ENCODE data around the gene ZFP92.

ZFP92 gene, protein sequence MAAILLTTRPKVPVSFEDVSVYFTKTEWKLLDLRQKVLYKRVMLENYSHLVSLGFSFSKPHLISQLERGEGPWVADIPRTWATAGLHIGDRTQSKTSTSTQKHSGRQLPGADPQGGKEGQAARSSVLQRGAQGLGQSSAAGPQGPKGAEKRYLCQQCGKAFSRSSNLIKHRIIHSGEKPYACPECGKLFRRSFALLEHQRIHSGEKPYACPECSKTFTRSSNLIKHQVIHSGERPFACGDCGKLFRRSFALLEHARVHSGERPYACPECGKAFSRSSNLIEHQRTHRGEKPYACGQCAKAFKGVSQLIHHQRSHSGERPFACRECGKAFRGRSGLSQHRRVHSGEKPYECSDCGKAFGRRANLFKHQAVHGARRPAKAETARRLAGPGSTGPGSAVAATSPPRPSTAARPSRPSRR

DNA sequence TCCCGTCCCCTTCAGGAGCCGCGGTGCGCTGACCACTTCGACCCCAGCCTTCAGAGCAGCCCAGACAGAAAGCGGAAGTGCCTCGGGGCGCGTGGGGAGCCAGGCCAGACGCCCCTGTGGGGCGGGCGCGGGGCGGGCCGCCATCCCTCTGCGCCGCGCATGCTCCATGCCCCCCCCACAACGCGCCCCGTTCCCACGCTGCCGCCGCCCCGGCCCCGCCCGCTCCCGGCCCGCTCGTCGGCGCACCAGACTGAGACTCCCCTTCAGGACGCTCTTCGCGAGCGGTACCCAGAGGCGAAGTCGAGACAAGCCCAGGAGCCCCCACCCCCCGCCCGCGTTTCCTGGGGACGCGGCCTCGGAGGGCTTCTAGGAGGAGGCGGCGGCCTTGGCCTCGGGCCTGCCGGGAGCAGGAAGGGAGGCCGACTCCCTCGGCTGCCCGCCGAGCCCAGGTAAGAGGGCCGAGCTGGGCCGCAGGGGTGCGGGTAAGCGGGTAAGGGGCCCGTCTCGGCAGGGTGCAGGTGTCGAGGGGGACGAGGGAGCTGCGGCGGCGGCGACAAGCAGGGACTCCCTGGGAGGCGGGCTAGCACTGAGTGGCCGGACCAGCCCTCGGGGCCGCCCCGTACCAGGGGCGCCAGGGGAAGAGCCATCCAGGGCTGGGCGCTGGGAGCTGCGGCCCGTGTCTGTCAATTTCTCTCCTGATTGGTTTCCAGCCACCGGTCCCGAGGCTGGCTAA lies at the start of gene ZFP92:
Gene ZFP92, plus strand, starts transcription at position 218 of the 733 bp plus-strand sequence. CDS start 6,851 bp downstream, outside the sequence.
- no peak within 1 kb of the TSS for H3K27ac ChIP-seq
- peak within 1 kb of the TSS; percentile 27 to 44 (median 29) for H3K4me3 ChIP-seq

DNA sequence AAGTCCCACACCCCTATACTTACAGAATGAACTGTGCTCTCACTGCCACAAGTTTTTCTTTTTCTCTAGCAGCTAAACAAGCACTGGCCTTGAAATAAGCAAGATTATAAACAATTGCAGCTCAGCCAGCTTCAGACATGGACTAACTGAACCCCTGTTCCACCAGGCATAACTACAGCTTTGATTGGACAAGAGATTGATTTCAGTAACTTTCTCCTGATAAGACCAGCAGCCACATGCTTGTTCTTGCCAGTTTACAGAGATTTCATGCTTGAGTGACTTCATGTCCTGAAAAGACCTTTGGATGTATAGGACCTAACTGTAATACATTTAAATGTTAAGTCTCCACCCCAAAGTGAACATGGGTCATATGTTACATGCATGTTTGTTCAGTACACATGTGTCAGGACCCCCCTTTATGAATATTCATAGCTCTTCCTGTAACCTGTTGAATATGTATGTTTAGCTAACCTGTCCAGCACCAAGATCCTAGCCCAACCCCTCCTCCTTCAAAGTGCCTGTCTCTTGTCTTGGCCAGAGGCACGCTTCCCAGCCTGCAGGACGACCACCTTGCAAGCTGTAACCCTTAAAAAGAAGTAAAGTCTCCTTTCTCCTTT lies 49.4 kb upstream of the ZFP92 start:
- Histone ChIP-seq H3K27ac (no peak overlapping the region), H3K4me3 (no peak overlapping the region)

DNA sequence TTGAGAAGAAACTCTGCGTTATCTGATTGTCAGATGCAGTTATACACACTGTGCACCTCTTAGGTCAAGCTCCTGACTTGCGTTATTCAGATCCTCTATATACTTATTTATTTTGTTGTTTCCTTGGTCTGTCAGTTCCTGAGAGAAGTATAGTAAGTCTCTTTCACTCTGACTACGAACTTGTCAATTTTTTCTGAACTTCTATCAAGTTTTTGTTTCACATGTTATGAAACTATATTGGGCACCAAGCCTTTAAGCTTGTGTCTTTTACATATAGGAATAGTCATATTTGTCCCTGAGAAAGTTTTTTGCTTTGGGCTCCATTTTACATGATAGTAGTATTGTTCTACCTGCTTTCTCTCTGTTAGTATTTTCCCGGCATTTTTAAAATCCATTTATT lies 45.6 kb upstream of the ZFP92 start:
- Histone ChIP-seq H3K4me3 (no peak overlapping the region), H3K27ac (no peak overlapping the region)

DNA sequence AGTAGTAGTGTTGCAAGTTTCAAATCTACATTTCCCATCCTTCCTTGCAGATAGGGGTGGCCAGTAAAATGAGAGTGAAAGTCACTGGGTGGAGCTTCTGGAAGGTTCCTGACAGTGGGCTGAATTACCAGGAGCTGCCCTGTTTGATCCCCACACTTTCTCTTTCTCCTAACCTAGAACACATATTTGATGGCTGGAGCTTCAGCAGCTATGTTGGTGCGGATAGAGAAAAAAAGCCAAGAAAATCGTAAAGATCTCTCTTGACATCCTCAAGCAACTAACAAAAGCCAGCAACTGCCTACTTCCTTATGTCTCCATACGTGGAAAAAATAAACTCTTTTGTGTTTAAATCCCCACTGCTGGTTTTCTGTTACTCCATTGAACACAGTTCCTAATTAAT lies 45.2 kb upstream of the ZFP92 start:
- Histone ChIP-seq H3K27ac (no peak overlapping the region), H3K4me3 (no peak overlapping the region)

DNA sequence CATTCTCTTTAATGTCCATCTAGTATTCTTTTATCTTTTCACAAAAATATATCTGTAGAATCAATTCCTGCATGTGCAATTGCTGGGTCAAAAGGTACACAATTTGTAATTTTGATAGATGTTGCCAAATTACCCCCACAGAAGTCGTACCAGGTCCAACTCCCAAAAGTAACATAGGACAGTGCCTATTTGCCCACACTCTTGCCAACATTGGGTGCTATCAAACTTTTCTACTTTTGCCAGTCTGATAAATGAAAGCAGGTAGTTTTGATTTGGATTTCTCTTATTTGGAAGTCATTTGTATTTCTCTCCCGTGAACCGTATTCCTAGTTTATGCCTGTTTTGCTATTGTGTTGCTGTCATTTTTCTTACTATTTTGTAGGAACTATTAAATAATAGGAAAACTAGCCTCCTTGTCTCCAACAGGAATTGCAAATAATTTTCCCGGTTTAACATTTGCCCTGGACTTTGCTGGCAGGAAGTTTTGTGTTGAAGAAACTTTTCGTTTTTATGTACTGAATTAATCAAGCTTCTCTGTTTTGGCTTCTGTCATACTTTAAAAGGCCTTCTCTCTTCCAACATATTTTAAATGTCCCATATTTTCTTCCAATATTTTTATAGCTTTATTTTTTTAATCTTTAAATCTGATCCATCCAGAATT lies 44.3 kb upstream of the ZFP92 start:
- Histone ChIP-seq H3K4me3 (no peak overlapping the region), H3K27ac (no peak overlapping the region)

DNA sequence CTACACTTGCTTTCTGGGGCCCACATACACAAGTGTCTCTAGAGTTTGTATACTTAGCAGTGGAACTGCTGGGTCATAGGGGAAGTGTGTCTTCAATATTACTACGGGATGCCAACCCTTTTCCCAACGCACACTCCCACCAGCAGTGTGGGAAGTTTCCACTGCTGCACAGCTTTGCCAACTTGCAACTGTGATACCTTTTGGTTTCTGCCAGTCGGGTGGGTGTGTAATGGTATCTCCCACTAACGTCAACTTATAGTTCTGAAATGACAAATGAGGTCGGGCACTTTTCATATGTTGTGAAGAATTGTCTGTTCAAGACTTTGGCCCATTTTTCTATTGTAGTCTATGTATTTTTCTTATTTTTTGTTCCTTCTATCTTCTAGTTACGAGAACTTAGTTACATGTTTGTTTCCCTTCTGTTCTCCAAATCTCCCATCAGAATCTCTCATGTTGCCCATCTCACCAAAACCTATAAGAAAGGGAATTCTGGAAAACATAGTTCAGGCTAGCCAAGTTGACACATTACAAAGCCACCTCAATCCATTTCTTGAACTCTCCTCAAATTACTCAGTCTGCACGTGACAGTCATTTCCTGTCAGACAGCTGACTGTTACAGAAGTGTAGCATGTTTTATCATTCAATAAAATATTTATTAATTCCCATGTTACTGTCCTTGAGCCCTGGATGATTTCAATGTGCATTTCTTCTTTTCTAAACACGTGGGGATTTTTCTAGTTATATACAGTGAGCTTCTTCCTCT lies 40.8 kb upstream of the ZFP92 start:
- H3K27ac ChIP-seq, result no peak overlapping the region

DNA sequence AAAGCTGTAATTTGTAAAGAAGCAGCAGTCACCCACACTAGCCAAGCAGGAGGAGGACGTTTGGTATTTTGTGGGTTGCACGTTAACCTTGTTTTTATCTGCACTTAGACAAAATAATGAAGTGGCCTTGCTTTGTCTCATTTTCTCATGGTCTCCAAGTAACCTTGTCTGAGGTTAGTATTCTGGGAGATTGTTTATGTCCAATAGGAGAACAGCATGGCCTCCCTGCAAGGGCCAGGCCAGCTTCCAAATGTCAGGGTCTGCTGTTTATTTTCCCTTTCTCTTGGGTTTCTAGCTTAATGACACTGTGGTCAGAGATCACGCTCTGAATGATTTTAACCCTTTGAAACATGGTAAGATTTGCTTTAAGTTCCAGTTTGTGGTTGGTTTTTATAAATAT lies 40.0 kb upstream of the ZFP92 start:
- H3K27ac ChIP-seq, result no peak overlapping the region

More for the DNA sequence above, 40.8 kb upstream of the ZFP92 start:
- no peak overlapping the region for H3K4me3 ChIP-seq

DNA sequence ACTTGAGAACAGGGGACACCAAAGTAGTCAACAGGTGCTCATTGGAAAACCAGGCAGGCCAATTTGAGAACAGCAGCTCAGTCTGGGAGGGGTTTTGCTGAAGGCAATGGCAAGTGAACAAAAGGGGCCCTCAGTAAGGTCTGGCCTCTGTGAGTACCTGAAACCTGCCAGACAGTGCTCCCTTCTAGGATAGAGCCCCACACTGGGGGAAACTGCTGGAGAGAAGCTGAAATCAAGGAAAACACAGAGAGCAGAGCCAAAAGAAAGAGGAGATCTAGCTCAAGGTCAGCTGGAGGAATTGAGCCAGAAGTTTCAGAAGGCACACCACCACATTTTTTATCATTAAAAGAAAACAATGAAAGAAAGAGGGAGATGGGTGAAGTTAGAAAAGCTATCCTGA lies 38.3 kb upstream of the ZFP92 start:
- no peak overlapping the region for H3K4me3 ChIP-seq
- H3K27ac ChIP-seq, result no peak overlapping the region

More for the DNA sequence above, 40.0 kb upstream of the ZFP92 start:
- no peak overlapping the region for H3K4me3 ChIP-seq

DNA sequence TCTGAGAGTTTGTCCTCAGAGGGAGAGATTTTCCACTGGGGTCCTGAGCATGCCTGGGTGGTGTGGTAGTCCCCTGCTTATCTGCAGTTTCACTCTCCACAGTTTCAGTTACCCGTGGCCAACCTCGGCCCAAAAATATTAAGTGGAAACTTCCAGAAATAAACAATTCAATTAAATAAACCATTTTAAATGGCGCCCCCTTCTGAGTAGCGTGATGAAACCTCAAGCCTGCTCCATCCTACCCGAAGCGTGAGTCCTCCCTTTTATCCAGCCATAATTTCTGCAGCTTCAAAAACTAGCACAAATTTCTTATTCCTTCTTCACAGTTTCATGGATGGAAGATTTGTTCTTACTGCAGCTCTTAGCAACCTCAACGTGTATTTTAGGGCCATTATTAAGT lies 36.8 kb upstream of the ZFP92 start:
- no peak overlapping the region for H3K27ac ChIP-seq
- no peak overlapping the region for H3K4me3 ChIP-seq

DNA sequence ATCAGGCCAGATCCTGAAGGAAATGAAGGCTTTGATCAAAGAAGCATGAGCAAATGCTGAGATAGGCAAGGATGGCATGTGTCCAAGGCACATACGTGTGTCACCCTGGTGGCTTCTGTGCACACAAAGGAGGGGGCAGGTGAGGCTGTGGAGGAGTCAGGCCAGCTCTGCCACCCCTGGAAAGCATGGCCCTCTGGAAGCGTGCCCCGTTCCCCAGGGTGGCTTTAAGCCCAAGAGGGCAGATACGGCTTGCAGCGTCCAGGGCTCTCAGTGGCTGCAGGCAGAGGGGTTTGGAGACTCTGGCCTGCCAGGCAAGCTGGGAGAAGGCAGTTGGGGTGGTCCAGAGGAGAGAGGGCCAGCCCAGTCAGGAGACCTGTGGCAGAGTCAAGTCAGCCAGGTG lies 35.7 kb upstream of the ZFP92 start:
- no peak overlapping the region for H3K27ac ChIP-seq
- H3K4me3 ChIP-seq, result no peak overlapping the region

DNA sequence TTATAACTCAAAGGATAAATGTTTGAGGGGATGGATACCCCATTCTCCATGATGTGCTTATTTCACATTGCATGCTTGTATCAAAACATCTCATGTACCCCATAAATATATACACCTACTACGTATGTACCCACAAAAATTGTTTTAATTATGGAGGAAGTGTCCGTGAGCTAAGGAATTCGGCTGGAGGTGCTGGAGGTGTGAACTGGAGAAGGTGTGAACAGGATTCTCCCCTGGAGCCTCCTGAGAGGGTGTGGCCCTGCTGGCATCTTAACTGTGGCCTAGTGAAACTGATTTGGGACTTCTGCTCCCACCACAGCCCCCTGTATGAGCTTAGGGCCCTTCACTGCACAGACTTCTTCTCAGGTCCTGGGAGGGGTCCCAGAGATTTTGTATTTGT lies 33.5 kb upstream of the ZFP92 start:
- Histone ChIP-seq H3K27ac (no peak overlapping the region), H3K4me3 (no peak overlapping the region)

DNA sequence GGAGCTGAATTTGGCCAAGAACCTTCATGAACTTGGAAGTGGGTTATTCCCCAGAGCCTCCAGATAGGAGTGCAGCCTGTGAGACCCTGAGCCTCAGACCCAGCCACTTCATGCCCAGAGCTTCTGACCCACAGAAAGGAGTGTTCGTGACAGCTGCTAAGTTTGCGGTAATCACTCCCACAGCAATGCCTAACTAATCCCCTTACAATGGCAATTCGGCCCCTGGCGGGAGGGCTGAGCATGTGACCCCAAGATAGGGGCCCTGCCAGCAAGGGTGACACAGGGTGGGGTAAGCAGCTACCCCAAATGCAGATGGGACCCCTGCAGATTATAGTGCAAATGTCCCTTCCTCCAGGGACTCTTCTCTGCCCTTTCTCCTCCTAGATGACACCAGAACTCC lies 32.7 kb upstream of the ZFP92 start:
- no peak overlapping the region for H3K27ac ChIP-seq
- no peak overlapping the region for H3K4me3 ChIP-seq

DNA sequence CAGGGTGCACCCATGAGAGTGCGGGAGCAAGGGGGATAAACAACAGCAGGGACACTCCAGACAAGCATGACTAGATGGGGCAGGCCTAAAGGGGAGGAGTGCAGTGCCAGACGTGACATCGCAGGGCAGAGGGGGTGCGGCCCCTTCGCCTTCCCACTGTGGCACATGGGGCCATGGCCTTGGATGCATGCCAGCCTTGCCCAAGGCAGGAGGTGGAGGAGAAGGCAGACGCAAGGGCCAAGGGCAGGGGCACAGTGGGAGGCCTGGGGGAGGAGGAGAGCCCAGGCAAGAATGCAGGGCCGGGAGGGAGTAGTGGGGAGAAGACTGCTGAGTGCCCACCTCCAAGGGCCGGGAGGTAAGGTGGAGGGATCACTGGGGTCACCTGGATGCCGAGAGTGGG lies 31.8 kb upstream of the ZFP92 start:
- no peak overlapping the region for H3K4me3 ChIP-seq
- no peak overlapping the region for H3K27ac ChIP-seq

DNA sequence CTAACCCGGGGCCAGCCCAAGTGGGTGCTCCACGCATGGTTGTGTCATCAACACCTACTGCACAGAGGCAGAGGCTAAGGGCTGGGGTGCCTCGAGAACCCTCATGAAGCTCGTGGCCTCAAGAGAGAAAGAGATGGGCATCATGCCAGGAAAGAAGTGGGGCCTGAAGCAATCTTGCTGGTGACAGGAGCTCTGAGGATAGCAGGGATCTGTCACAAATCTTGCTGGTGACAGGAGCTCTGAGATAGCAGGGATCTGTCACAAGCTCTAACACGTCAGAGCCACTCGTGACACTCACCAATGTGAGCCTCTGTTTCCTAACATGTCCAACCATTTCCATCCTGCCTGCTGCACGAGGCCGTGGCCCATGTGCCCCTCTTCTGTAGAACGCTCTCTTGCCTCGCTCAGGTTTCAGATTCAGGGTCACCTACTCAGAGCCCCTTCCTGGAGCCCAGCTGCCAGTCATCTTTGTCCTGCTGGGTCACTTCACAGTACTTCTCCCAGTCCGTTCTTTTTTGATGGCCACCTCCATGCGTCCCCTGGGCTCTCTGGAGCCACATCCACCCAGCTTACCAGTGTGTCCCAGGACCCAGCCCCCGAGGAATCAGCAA lies 31.2 kb upstream of the ZFP92 start:
- H3K27ac ChIP-seq, result peak overlapping the region in 1 of 21 experiments; percentile 65
- no peak overlapping the region for H3K4me3 ChIP-seq

DNA sequence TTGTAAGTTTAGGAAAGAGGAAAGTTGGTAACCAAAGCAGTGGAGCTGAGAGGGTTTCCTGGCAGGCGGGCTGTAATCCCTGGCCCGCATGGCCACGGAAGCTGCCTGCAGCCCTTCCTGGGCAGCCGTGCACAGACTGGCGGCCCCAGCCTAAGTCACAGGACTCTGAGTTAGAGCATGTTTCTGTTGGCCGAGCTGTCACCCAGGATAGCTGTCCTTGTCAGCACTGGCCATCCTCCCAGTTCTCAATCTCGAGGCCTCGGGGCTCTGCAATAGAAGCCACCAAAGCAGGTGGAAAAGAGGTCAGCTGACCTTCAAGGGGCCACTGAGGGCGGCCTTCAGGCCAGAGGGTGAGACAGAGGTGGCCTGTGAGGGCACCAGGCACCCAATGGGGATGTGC lies 30.6 kb upstream of the ZFP92 start:
- Histone ChIP-seq H3K4me3 (no peak overlapping the region), H3K27ac (peak overlapping the region in 2 of 21 experiments; percentile 32 to 65)

DNA sequence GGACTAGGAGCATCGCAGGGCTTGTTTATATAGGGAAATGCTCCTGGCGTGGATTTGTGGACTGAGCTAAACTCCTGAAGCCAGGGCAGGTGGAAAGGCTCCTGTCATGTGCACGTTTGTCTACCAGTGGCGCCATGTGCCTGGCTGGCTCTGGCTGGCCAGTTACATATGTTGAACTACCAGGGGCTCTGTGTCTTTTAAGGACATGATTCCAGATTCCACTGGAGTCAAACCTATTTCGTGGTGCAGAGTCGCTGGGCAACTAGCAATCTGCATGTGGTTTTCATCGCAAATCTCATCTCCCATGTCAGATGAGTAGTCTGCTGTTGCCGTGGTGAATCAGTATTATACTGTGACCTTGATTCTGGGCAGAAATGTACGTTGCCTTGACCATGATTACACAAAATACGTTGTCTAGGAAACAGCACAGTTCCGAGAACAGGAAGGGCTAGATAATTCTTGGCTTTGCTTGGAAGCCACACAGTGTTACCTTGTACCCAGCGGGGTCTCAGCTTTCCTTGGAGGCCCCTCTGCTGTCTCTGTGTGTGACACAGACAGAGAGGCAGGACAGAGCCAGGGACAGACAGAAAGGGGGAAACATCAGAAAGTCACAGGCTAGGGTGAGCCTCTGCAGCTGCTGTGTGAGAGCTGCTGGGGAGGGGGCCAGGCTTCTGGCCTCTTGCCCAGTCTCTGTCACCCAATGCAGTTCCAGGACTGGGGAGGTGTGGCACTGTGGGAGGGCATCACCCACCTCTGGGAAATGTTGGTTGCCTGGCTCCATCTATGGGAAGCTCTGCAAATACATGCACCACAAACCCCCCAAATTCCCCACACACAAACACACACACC lies 29.4 kb upstream of the ZFP92 start:
- Histone ChIP-seq H3K4me3 (no peak overlapping the region), H3K27ac (peak overlapping the region in 5 of 21 experiments; percentile 16 to 65 (median 32))

DNA sequence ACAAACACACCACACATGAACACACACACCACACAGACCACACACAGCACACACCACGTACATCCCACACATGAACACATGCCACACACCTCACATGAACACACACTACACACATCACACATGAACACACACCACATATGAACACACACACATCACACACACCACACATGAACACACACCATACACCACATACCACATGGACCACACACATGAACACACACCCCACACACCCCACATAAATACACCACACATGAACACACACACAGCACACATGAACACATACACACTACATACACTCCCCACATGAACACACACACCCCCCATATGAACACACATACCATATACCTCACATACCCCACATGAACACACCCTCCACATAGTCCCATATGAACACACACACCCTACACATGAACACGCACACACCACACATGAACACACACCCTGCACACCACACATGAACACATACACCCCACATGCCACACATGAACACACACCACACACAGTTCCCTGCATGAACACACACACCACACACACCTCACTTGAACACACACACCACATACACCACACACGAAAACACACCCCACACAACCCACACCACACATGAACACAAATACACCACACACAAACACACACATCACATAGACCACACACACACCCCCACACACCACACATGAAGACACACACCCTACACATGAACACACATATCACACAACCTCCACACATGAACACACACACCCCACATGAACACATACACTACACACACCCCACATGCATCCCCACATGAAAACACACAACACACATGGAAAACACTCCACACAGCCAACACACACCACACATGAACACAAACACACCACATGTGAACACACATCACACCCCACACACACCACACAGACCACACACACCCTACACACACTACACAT lies 28.4 kb upstream of the ZFP92 start:
- H3K4me3 ChIP-seq, result no peak overlapping the region
- no peak overlapping the region for H3K27ac ChIP-seq

Measured in skin epidermis (tissue), 12 donors.